AG09309 (cell line): ENCODE measurements around the gene ACAN.

ENCODE experiments used
- DNase-seq: peaks from one replicate; pipeline ENCODE4 v3.0.0-alpha.2; 2010; ENCODE audit warnings: low read depth
- H3K4me3 ChIP-seq: 2 replicates; pipeline ENCODE4 v1.5.1; 2011; ENCODE audit warnings: mild to moderate bottlenecking, low read depth, low read length, moderate library complexity; ENCODE audit not compliant: control insufficient read depth
- TF ChIP-seq, protein P1 (sequence below): IDR thresholded peaks from 2 replicates; pipeline ENCODE4 v1.5.1; 2011; ENCODE audit warnings: mild to moderate bottlenecking, low read depth, low read length, inconsistent platforms; ENCODE audit not compliant: insufficient read depth, control insufficient read depth; ENCODE audit errors: missing control alignments

The ACAN gene

DNA sequence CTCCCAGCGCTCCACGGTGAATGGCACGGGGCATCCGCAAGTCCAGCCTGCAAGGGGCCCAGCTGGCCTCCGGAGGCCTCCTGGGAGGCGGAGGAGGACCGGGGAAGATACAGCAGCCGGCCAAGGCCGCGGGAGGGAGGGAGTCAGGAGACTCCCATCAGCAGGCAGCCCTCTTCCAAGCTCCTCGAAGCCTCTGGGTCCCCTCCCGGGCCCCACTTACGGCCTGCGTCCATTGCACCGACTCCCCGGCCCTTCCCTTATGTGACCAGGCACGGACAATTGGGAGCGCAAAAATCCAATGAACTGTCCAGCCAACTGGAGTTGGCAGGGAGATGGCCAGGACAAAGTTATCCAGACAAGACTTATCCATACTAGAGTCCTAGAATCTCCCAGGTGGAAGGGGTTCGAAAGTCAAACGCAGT lies 109.3 kb downstream of the ACAN start:
- TF ChIP-seq, protein P1, sequence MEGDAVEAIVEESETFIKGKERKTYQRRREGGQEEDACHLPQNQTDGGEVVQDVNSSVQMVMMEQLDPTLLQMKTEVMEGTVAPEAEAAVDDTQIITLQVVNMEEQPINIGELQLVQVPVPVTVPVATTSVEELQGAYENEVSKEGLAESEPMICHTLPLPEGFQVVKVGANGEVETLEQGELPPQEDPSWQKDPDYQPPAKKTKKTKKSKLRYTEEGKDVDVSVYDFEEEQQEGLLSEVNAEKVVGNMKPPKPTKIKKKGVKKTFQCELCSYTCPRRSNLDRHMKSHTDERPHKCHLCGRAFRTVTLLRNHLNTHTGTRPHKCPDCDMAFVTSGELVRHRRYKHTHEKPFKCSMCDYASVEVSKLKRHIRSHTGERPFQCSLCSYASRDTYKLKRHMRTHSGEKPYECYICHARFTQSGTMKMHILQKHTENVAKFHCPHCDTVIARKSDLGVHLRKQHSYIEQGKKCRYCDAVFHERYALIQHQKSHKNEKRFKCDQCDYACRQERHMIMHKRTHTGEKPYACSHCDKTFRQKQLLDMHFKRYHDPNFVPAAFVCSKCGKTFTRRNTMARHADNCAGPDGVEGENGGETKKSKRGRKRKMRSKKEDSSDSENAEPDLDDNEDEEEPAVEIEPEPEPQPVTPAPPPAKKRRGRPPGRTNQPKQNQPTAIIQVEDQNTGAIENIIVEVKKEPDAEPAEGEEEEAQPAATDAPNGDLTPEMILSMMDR = no peak
- H3K4me3 ChIP-seq = peak overlapping the region; percentile 65
- DNase-seq = no peak

DNA sequence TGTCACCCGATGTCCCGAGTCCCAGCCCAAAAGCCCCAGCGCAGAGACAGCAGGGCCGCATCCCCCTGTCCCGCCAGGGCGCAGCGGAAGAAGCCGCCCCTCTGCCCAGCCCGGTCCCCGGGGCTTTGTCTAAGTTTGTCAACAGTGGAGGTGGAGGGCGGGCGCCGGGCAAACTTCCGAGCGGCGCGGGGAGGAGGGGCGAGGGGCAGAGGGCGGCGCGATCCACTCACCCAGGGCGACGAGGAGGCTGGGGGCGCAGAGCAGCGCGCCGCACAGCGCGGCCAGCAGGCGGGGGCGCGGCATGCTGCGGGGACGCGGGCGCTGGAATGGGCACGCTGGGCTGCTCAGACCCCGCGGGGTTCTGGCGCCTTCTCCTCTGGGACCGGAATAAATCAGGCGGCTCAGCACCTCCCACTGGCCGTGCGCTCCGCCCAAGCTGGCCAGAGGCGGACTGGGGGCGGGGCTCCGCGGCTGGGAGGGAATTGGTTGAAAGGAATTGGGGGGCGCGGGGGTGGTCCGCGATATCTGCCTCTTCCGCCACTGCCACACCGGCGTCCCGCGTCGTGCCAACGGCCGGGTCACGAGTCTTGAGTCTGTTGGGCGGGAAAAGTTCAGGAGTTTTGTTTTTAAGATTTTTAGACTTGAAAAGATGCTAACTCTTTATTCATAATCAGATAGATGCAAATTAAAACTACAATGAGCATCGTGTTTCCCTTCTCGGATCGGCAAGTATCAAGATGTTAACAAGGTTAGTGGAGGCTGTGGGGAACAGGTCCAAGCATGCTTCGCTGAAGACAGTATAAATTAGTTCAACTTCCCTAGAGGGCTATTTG lies 110.0 kb downstream of the ACAN start, which contains the start of gene MFGE8:
Gene MFGE8 (minus strand): TSS at position 363 of the 833 bp plus-strand sequence. CDS start 60 bp downstream, at position 303.
- DNase-seq = peak; percentile 25
- TF ChIP-seq, protein P1 = no peak

DNA sequence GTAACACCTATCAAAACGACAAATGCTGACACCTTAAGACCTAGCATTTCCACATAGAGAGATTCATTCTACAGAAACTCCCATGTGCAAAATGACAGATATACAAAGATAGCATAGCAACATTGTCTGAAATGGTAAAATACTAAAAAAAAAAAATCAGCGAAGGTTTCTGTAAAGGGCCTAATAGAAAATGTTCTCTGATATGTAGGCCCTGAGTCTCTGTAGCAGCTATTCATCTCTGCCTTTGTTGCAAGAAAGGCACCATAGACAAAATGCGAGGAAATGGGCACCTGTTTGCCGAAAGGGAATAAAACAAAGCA lies 110.6 kb downstream of the ACAN start:
- TF ChIP-seq, protein P1 = no peak
- DNase-seq = no peak
- no peak overlapping the region for H3K4me3 ChIP-seq

More for the DNA sequence above, 110.0 kb downstream of the ACAN start, which contains the start of gene MFGE8:
- H3K4me3 ChIP-seq = peak within 1 kb of the TSS; percentile 65

DNA sequence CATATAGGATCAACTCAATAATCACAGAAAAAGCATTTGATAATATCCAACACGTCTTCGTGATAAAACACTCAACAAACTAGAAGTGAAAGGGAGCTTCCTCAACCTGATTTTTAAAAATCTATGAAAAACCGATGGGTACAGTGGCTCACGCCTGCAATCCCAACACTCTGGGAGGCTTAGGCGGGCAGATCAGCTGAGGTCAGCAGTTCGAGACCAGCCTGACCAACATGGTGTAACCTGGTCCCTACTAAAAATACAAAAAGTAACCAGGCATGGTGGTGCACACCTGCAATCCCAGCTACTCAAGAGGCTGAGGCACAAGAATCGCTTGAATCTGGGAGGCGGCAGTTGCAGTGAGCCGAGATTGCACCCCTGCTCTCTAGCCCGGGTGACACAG lies 112.1 kb downstream of the ACAN start:
- TF ChIP-seq, protein P1 = no peak
- no peak for DNase-seq
- H3K4me3 ChIP-seq = no peak overlapping the region

DNA sequence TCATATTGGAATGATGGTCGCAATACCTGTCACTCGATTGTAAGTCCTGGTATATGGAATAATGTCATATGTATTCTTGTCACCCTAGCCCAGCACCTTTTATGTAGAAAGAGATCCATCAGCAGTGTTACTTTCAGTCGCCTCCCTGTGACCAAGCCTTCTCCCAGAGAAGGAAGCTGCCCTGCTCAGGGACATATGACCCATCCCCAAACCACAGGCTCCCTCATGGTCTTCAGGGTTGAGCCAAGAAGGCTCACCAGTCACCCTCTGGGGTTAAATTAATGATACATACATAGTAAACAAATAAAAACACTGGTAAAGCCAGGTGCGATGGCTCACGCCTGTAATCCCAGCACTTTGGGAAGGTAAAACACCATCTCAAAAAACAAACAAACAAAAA lies 114.5 kb downstream of the ACAN start:
- TF ChIP-seq, protein P1 = no peak
- DNase-seq = no peak

DNA sequence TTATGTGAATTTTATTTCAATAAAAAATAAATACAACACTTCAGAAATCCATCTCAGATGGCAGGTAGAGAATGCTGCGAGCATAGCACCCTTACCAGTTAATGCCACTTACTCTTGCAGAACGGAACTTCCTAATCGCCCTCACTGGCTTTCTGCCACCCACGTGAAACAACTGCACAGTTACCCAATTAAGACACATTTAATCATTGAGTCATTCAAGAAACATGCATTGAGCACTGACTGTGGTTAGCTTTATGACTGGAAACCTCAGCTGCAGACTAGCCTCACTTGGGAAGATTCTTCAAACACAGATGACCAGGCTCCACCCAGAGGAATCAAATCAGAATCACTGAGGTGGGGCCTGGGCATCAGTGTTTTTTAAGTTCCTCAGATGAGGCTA lies 115.5 kb downstream of the ACAN start:
- no peak overlapping the region for H3K4me3 ChIP-seq
- TF ChIP-seq, protein P1 = no peak
- peak; percentile 99 for DNase-seq

More for the DNA sequence above, 114.5 kb downstream of the ACAN start:
- no peak overlapping the region for H3K4me3 ChIP-seq
